Erythroblast (primary cell): Measurements from ENCODE around the gene TCF12.

Experiments used
- GATA1 ChIP-seq: IDR thresholded peaks from 2 replicates; pipeline ENCODE4 v1.6.1; 2011; ENCODE audit warnings: low read depth, mild to moderate bottlenecking, control low read depth, low read length, moderate library complexity
- POLR2A ChIP-seq: IDR thresholded peaks from 2 replicates; pipeline ENCODE4 v1.6.1; 2011; ENCODE audit warnings: mild to moderate bottlenecking, low read length

DNA sequence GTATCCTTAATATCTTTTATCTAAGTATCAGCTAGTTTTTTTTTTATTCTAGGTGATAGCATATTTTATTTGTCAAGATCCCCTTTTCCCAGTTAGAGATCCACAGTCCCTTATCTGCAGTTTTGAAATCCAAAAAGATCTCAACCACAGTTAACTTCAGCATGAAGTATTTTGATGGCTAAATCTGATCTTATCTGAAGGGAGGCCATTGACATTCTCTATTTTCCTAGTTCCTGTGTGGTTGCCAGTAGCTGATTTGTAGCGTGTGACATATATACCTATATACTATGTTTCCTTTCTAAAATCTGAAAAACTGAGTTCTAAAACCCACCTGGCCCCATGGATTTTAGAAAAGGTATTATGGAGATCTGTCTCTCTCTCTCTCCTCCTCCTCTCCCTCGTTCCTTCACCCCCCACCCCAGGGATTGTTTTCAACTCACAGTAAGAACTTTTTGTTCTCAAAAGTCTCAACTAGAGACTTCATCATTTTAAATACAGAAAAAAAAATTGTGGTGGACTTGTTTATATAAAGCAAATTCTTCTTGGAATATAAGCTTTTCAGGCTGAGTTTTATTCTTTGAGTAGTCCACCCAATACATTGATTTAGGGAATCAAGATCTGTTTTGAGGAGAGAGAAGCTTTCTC, 12.3 kb downstream of the TCF12 start:
- TF ChIP-seq POLR2A (no peak), GATA1 (no peak)
